Neuronal stem cell (in vitro differentiated cells): ENCODE measurements around the gene PLXDC2.

Experiments
- DNase-seq: peaks from one replicate; pipeline ENCODE4 v3.0.0-alpha.2; 2013; ENCODE audit warnings: low spot score
- H2AFZ ChIP-seq: one replicate; pipeline ENCODE4 v1.6.1; 2013; ENCODE audit warnings: mild to moderate bottlenecking, low read length, inconsistent platforms
- H2AK5ac ChIP-seq: 2 replicates; pipeline ENCODE4 v1.6.1; 2013; ENCODE audit warnings: low read depth, mild to moderate bottlenecking, inconsistent platforms, low read length, moderate library complexity, mixed read lengths
- H2BK120ac ChIP-seq: 2 replicates; pipeline ENCODE4 v1.6.1; 2013; ENCODE audit warnings: low read depth, mild to moderate bottlenecking, inconsistent platforms, low read length, moderate library complexity, mixed read lengths
- H2BK12ac ChIP-seq: one replicate; pipeline ENCODE4 v1.6.1; 2013; ENCODE audit warnings: low read length, inconsistent platforms
- H2BK15ac ChIP-seq: 2 replicates; pipeline ENCODE4 v1.6.1; 2013; ENCODE audit warnings: mild to moderate bottlenecking, low read length, inconsistent platforms, mixed read lengths
- H2BK5ac ChIP-seq: one replicate; pipeline ENCODE4 v1.6.1; 2013; ENCODE audit warnings: inconsistent platforms, mild to moderate bottlenecking, low read length, moderate library complexity
- H3K14ac ChIP-seq: one replicate; pipeline ENCODE4 v1.6.1; 2013; ENCODE audit warnings: low read length, inconsistent platforms
- H3K18ac ChIP-seq: 2 replicates; pipeline ENCODE4 v1.6.1; 2013; ENCODE audit warnings: low read length, inconsistent platforms
- H3K23ac ChIP-seq: 2 replicates; pipeline ENCODE4 v1.6.1; 2013; ENCODE audit warnings: low read depth, mild to moderate bottlenecking, mixed read lengths, low read length, inconsistent platforms; ENCODE audit not compliant: poor library complexity
- H3K27ac ChIP-seq: replicated peaks from 3 replicates; pipeline ENCODE4 v1.5.1; 2013; ENCODE audit warnings: low read length, inconsistent platforms
- H3K27me3 ChIP-seq, 3 experiments: 2 replicates each; pipeline ENCODE4 v1.6.1; 2013; ENCODE audit warnings: low read length in 3 of 3, mild to moderate bottlenecking in 2 of 3, inconsistent platforms in 1 of 3, low read depth in 1 of 3, mixed read lengths in 1 of 3, moderate library complexity in 1 of 3; ENCODE audit not compliant: control insufficient read depth in 3 of 3, insufficient read depth in 3 of 3
- H3K36me3 ChIP-seq, 2 donors: replicated peaks in 1 of 2; 2 replicates each; pipeline ENCODE4 v1.6.1; 2013; ENCODE audit warnings: low read length in 2 of 2; ENCODE audit not compliant: control insufficient read depth in 2 of 2, insufficient read depth in 2 of 2
- H3K4ac ChIP-seq: 2 replicates; pipeline ENCODE4 v1.6.1; 2013; ENCODE audit warnings: inconsistent platforms, mild to moderate bottlenecking, low read length, moderate library complexity
- H3K4me1 ChIP-seq, 2 donors: 1 replicate in 1 of 2; 2 replicates in 1 of 2; pipeline ENCODE4 v1.6.1; 2013; ENCODE audit warnings: low read length in 2 of 2, low read depth in 1 of 2; ENCODE audit not compliant: control insufficient read depth in 2 of 2, insufficient read depth in 1 of 2
- H3K4me2 ChIP-seq: one replicate; pipeline ENCODE4 v1.6.1; 2013; ENCODE audit warnings: mild to moderate bottlenecking, low read length, inconsistent platforms; ENCODE audit not compliant: insufficient read depth, poor library complexity, severe bottlenecking
- H3K4me3 ChIP-seq, 2 donors: 2 replicates each; pipeline ENCODE4 v1.5.1; 2013; ENCODE audit warnings: low read length in 2 of 2, mild to moderate bottlenecking in 2 of 2, inconsistent platforms in 1 of 2, moderate library complexity in 1 of 2
- H3K79me1 ChIP-seq: one replicate; pipeline ENCODE4 v1.6.1; 2013; ENCODE audit warnings: low read depth, mild to moderate bottlenecking, inconsistent platforms, low read length, moderate library complexity
- H3K9ac ChIP-seq: one replicate; pipeline ENCODE4 v1.6.1; 2013; ENCODE audit warnings: mild to moderate bottlenecking, low read depth, low read length, inconsistent platforms; ENCODE audit not compliant: poor library complexity
- H3K9me3 ChIP-seq, 2 donors: replicated peaks in 1 of 2; 2 replicates each; pipeline versions ENCODE3 to v1.6.1; 2013; ENCODE audit warnings: low read length in 2 of 2, mild to moderate bottlenecking in 2 of 2, inconsistent platforms in 1 of 2, low read depth in 1 of 2, mixed read lengths in 1 of 2, moderate library complexity in 1 of 2; ENCODE audit not compliant: control insufficient read depth in 2 of 2, insufficient read depth in 1 of 2
- H4K8ac ChIP-seq: one replicate; pipeline ENCODE4 v1.6.1; 2013; ENCODE audit warnings: low read depth, mild to moderate bottlenecking, inconsistent platforms, low read length, moderate library complexity
- H4K91ac ChIP-seq: one replicate; pipeline ENCODE4 v1.6.1; 2013; ENCODE audit warnings: low read length, low read depth, mild to moderate bottlenecking, inconsistent platforms; ENCODE audit not compliant: poor library complexity
- WGBS, 2 donors: extraction: QIAGEN DNeasy Blood & Tissue Kit; methylation state at CpG; one replicate each; pipeline ENCODE4 v1.1.7; 2013; ENCODE audit warnings: missing lambda C conversion rate in 2 of 2, mixed read lengths in 1 of 2; ENCODE audit not compliant: insufficient read length in 2 of 2, insufficient replicate concordance in 1 of 2; ENCODE audit errors: extremely low coverage in 2 of 2; 5-methylcytosine and 5-hydroxymethylcytosine counted together

The PLXDC2 gene

DNA sequence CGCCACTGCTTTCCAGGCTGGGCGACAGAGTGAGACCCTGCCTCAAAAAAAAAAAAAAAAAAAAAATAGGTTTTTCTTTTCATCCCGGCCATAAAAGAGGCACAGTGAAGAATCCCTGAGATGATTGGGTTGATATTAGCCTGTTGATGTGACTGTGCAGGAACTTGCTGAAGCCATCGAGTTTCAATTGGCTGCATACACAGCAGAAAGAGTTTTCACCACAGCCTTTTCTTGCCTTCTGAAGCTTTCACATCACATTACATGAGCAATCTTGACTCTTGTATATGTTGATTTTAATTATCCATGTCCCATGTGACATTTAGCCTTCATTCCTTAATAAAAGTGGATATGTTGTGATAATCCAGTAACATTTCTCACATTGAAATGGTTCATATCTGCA lies 14.9 kb upstream of the PLXDC2 start:
- Histone ChIP-seq H4K8ac (no peak overlapping the region), H3K14ac (no peak overlapping the region), H3K36me3 (no peaks in the 10 kb centered on the region), H3K4me2 (no peak overlapping the region), H3K27ac (no peak overlapping the region), H2BK15ac (no peak overlapping the region), H3K27me3 (no peaks in the 10 kb centered on the region), H3K18ac (no peak overlapping the region), H3K4me3 (no peak overlapping the region), H2BK12ac (no peak overlapping the region), H4K91ac (no peak overlapping the region), H2AFZ (no peak overlapping the region), H3K4me1 (no peaks in the 10 kb centered on the region), H3K79me1 (no peaks in the 10 kb centered on the region), H3K9ac (no peak overlapping the region), H2BK120ac (no peak overlapping the region), H3K9me3 (no peaks in the 10 kb centered on the region), H2BK5ac (no peak overlapping the region), H3K23ac (no peak overlapping the region), H2AK5ac (no peak overlapping the region), H3K4ac (no peak overlapping the region)
- no peak for DNase-seq
- no CpG with 5 or more reads among the region's 4 CpGs for WGBS, 2 donors

- Histone ChIP-seq H2BK5ac (no peak overlapping the region), H3K27ac (no peak overlapping the region), H3K27me3 (no peaks in the 10 kb centered on the region), H3K23ac (no peak overlapping the region), H4K8ac (no peak overlapping the region), H3K4me2 (no peak overlapping the region), H3K9me3 (no peaks in the 10 kb centered on the region), H2BK12ac (no peak overlapping the region), H2BK15ac (no peak overlapping the region), H3K4me1 (no peaks in the 10 kb centered on the region), H3K36me3 (no peaks in the 10 kb centered on the region), H3K18ac (no peak overlapping the region), H4K91ac (no peak overlapping the region), H3K79me1 (no peaks in the 10 kb centered on the region), H2AK5ac (no peak overlapping the region), H3K14ac (no peak overlapping the region), H3K4ac (no peak overlapping the region), H3K9ac (no peak overlapping the region), H2AFZ (no peak overlapping the region), H3K4me3 (no peak overlapping the region), H2BK120ac (no peak overlapping the region)
- no peak for DNase-seq
- WGBS, 2 donors, result no CpG with 5 or more reads among the region's 2 CpGs
Observed at GRCh38 chr10:19803676-19804075, 12.6 kb upstream of the PLXDC2 start.

DNA sequence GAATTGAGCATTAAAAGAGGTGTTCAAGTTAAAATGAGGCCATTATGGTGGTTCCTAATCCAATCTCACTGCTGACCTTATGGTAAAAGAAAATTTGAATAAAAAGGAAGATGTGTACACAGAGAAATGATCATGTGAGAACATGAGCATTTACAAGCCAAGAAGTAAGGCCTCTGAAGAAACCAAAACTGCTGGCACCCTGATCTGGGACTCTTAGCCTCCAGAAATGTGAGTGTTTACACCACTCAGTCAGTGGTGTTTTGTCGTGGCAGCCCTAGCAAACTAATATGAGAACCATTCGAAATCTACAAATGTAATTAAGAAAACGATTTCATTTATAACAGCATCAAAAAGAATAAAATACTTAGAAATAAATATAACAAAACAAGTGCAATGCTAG lies 6.8 kb upstream of the PLXDC2 start:
- no peak overlapping the region for H2BK120ac ChIP-seq
- H3K4me2 ChIP-seq, result no peak overlapping the region
- no peak overlapping the region for H2BK12ac ChIP-seq
- H3K79me1 ChIP-seq, result no peaks in the 10 kb centered on the region
- no peaks in the 10 kb centered on the region for H3K9me3 ChIP-seq
- H3K4ac ChIP-seq, result no peak overlapping the region
- no peaks in the 10 kb centered on the region for H3K36me3 ChIP-seq
- no peak overlapping the region for H3K27ac ChIP-seq
- no peak for DNase-seq
- no peak overlapping the region for H4K91ac ChIP-seq
- H3K27me3 ChIP-seq, result peaks cover 0 to 16% (median 0%) of the 10 kb centered on the region in 3 experiments
- no CpG with 5 or more reads among the region's 3 CpGs for WGBS, 2 donors
- no peak overlapping the region for H2BK15ac ChIP-seq
- no peak overlapping the region for H3K9ac ChIP-seq
- H2BK5ac ChIP-seq, result no peak overlapping the region
- no peak overlapping the region for H3K4me3 ChIP-seq
- no peak overlapping the region for H3K14ac ChIP-seq
- no peak overlapping the region for H3K23ac ChIP-seq
- no peak overlapping the region for H2AK5ac ChIP-seq
- H3K4me1 ChIP-seq, result no peaks in the 10 kb centered on the region
- H3K18ac ChIP-seq, result no peak overlapping the region
- H4K8ac ChIP-seq, result no peak overlapping the region
- H2AFZ ChIP-seq, result no peak overlapping the region

GRCh38 chr10:19811540-19811939 lies 4.7 kb upstream of the PLXDC2 start:
- no peak for DNase-seq
- Histone ChIP-seq H3K4me3 (no peak overlapping the region), H2BK12ac (no peak overlapping the region)

More at GRCh38 chr10:19811540-19811939, 4.7 kb upstream of the PLXDC2 start:
- Histone ChIP-seq H2BK15ac (no peak overlapping the region), H3K4ac (no peak overlapping the region), H3K27me3 (peaks cover 0 to 29% (median 0%) of the 10 kb centered on the region in 3 experiments), H2AK5ac (no peak overlapping the region), H2BK5ac (no peak overlapping the region), H3K14ac (no peak overlapping the region), H4K8ac (no peak overlapping the region), H3K23ac (no peak overlapping the region), H3K9ac (no peak overlapping the region), H3K4me1 (peaks cover 0 to 2% of the 10 kb centered on the region in 2 donors), H3K27ac (no peak overlapping the region), H2AFZ (no peak overlapping the region), H3K9me3 (no peaks in the 10 kb centered on the region), H3K18ac (no peak overlapping the region), H3K79me1 (no peaks in the 10 kb centered on the region), H3K36me3 (no peaks in the 10 kb centered on the region), H3K4me2 (no peak overlapping the region), H2BK120ac (no peak overlapping the region), H4K91ac (no peak overlapping the region)
- whole genome bisulfite sequencing, 2 donors, result no CpG with 5 or more reads among the region's 1 CpG
